ENCODE results near the gene MIER3. TPM values are rescaled to one million over a fixed set of nuclear protein-coding genes. Genes with fewer than 3 reads are reported as not detected.

The MIER3 gene
- polyA plus RNA-seq, 2 of the 4 experiments (the other 2 are of a cell fraction): 9.4 to 26.1 TPM

DNA sequence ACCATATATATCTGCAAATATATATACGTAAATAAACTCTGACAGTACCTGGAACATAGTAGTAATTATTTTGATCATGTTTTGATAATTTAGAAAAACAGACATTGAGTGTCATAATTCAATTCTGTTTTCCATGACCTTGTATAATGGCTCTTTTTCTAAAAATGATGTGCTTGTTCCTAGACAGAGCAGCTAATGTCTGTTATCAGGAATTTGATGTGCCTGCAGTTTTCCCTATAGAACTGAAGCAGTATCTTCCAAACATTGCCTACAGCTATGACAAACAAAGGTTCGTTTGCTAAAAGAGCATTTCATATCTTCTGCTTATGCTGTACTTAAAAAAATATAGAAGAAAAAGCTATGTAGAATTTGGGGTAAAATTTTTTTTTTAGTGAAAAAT lies 37.2 kb downstream of the MIER3 start (continued):
- TF ChIP-seq, protein P1, sequence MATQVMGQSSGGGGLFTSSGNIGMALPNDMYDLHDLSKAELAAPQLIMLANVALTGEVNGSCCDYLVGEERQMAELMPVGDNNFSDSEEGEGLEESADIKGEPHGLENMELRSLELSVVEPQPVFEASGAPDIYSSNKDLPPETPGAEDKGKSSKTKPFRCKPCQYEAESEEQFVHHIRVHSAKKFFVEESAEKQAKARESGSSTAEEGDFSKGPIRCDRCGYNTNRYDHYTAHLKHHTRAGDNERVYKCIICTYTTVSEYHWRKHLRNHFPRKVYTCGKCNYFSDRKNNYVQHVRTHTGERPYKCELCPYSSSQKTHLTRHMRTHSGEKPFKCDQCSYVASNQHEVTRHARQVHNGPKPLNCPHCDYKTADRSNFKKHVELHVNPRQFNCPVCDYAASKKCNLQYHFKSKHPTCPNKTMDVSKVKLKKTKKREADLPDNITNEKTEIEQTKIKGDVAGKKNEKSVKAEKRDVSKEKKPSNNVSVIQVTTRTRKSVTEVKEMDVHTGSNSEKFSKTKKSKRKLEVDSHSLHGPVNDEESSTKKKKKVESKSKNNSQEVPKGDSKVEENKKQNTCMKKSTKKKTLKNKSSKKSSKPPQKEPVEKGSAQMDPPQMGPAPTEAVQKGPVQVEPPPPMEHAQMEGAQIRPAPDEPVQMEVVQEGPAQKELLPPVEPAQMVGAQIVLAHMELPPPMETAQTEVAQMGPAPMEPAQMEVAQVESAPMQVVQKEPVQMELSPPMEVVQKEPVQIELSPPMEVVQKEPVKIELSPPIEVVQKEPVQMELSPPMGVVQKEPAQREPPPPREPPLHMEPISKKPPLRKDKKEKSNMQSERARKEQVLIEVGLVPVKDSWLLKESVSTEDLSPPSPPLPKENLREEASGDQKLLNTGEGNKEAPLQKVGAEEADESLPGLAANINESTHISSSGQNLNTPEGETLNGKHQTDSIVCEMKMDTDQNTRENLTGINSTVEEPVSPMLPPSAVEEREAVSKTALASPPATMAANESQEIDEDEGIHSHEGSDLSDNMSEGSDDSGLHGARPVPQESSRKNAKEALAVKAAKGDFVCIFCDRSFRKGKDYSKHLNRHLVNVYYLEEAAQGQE (IDR thresholded peaks at IDR 0.05): no peak
- no peak for TF ChIP-seq HEYL (CRISPR knock-in tag; IDR thresholded peaks at IDR 0.05)

DNA sequence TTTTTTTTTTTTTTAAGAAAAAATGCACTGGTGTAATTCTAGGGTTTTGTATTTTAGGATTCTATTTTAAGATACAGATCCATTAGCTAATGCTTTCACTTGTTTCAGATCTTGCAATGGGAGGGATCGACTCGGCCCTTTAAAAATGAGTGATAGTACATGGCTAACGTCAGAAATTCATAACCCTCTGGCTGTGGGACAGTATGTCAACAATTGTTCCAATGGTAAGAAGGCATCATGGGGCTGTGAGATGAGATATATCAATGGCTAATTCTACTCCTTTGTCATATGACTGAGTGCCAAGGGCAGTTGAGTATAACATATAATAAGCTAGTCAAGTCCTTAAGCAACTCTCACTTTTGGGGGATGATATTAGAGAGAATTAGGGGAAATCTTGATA lies 38.2 kb downstream of the MIER3 start:
- POLR2A ChIA-PET: no interaction called here
- Histone ChIP-seq H3K4me2 (no peak overlapping the region), H3K9me3 (no peaks in the 10 kb centered on the region), H3K27ac (no peak overlapping the region), H3K4me1 (peaks cover 4% of the 10 kb centered on the region; the same call in 1 of the 3 replicates), H3K4me3 (no peak overlapping the region)
- no peak for DNase-seq (ENCODE audit: low read depth in 1 of 2, low spot score in 1 of 2)
- 76% methylated on average over 3 of the region's 3 CpGs for WGBS (ENCODE audit: missing lambda C conversion rate)
- ATAC-seq: no peak
- no peak for FAIRE-seq
- CTCF ChIA-PET: interaction anchor here (0.6 kb wide), 1 partner anchor 64 kb away, joined by 3 read pairs; no protein-coding TSS in a partner anchor
- TF ChIP-seq FOSL2 (IDR thresholded peaks at IDR 0.05) (no peak), FOSL2 (CRISPR knock-in tag; IDR thresholded peaks at IDR 0.05) (no peak), MYC (IDR thresholded peaks at IDR 0.05; ENCODE audit: borderline replicate concordance, low read length) (no peak), JUN (IDR thresholded peaks at IDR 0.05) (no peak), RCOR1 (IDR thresholded peaks at IDR 0.05; ENCODE audit: low read depth, low read length) (no peak), RAD21 (conservative IDR thresholded peaks at IDR 0.05 in 1 of 2, IDR thresholded peaks at IDR 0.05 in 1 of 2) (no peak)
- TF ChIP-seq, protein P2, sequence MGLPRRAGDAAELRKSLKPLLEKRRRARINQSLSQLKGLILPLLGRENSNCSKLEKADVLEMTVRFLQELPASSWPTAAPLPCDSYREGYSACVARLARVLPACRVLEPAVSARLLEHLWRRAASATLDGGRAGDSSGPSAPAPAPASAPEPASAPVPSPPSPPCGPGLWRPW (IDR thresholded peaks at IDR 0.05): no peak

DNA sequence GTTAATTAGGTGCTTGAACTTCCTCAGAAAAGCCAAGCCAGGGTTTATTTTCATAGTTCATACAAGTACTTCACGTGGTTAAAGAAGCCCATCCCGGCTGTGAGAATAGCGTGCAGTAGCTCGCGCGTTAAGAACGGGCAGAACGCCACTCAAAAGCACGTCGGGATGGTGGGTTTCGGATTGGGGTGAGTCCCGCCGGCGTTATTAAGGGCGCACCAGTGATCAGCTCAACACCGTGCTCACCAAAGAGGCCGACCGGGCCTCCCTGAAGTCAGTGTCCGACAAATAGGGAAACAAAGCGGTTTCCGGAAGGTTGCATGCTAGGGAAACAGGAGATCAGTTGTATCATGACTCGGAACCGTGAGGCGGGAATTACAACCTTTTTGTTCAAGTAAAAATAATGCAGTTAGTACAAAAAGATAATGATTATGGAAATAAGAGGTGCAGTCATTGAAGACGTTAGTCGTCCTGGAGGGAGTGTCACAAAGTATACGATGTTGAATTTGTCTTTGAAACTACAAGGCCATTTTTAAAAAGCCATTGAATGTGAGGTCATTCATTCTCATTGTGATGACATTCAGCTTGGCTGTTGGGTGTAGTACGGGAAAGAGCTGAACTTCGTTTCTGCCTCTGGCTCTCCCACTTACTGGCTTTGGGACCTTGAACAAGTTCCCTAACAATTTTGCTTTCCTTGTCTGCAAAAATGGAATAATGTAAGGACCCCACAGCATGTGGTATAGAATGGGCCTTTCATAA lies 41.5 kb downstream of the MIER3 start:
- TF ChIP-seq, protein P3, sequence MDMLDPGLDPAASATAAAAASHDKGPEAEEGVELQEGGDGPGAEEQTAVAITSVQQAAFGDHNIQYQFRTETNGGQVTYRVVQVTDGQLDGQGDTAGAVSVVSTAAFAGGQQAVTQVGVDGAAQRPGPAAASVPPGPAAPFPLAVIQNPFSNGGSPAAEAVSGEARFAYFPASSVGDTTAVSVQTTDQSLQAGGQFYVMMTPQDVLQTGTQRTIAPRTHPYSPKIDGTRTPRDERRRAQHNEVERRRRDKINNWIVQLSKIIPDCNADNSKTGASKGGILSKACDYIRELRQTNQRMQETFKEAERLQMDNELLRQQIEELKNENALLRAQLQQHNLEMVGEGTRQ (IDR thresholded peaks at IDR 0.05): peak; percentile 45; the same call in 1 of the 2 replicates
- no peak for TF ChIP-seq ESRRA (IDR thresholded peaks at IDR 0.05; ENCODE audit: borderline replicate concordance, low read length)
- peak; percentile 97 for TF ChIP-seq PHF8 (IDR thresholded peaks at IDR 0.05; ENCODE audit: borderline replicate concordance, low read depth)
- TF ChIP-seq, protein P4, sequence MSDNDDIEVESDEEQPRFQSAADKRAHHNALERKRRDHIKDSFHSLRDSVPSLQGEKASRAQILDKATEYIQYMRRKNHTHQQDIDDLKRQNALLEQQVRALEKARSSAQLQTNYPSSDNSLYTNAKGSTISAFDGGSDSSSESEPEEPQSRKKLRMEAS (IDR thresholded peaks at IDR 0.05): peak; percentile 39; the same call in 1 of the 2 replicates
- peak; percentile 9; the same call in 1 of the 2 replicates for TF ChIP-seq MYC (IDR thresholded peaks at IDR 0.05; ENCODE audit: borderline replicate concordance, low read length)
- TF ChIP-seq RARB (CRISPR knock-in tag; IDR thresholded peaks at IDR 0.05): 0 out of 2 replicates have a peak, but pooled peaks have one; percentile 42
- TF ChIP-seq CHD2 (IDR thresholded peaks at IDR 0.05; ENCODE audit: low read length, partially characterized antibody): no peak
- TF ChIP-seq GATA3 (IDR thresholded peaks at IDR 0.05; ENCODE audit: borderline replicate concordance): 0 out of 2 replicates have a peak, but pooled peaks have one; percentile 3
- Histone ChIP-seq H3K4me3 (peak overlapping the region; percentile 71), H3K4me1 (peaks cover 4% of the 10 kb centered on the region; the same call in 1 of the 3 replicates), H3K4me2 (peak overlapping the region; percentile 91), H3K27ac (peak overlapping the region; percentile 86 to 94), H3K9me3 (no peaks in the 10 kb centered on the region)
- ATAC-seq: peak; percentile 47 to 54
- FAIRE-seq: no peak
- ChIA-PET CTCF (interaction anchor here (0.6 to 1.9 kb wide), 6 partner anchors 10 to 310 kb away, joined by 3 to 10 read pairs (median 4); no protein-coding TSS in a partner anchor), POLR2A (interaction anchor here (0.6 to 2.8 kb wide), 19 partner anchors 8 to 641 kb away, joined by 3 to 25 read pairs (median 5); partner anchors contain the start of gene GPBP1)
- no peak for DNase-seq (ENCODE audit: low read depth in 1 of 2, low spot score in 1 of 2)
- 10% methylated on average over 29 of the region's 29 CpGs for WGBS (ENCODE audit: missing lambda C conversion rate)

Measured in A549 (cell line).